GM19238 (cell line): ENCODE data around the gene PEPD.

Source experiments
- DNase-seq: peaks from one replicate; pipeline ENCODE4 v3.0.0; 2011; ENCODE audit warnings: low spot score; ENCODE audit not compliant: insufficient read length

The PEPD gene

GRCh38 chr19:33424181-33424580 is 97.4 kb downstream of the PEPD start:
- DNase-seq = no peak

- DNase-seq = no peak
These were observed 99.0 kb downstream of the PEPD start for GRCh38 chr19:33422369-33423180.

GRCh38 chr19:33421368-33421767 is 100.2 kb downstream of the PEPD start:
- no peak for DNase-seq

- DNase-seq = no peak
These were observed 100.8 kb downstream of the PEPD start for GRCh38 chr19:33420821-33421220.

- DNase-seq = no peak
These were observed 101.8 kb downstream of the PEPD start for GRCh38 chr19:33419788-33420130.

GRCh38 chr19:33418871-33419787 is 102.5 kb downstream of the PEPD start:
- no peak for DNase-seq

GRCh38 chr19:33418461-33418860 is 103.1 kb downstream of the PEPD start:
- no peak for DNase-seq

- no peak for DNase-seq
These were observed 103.8 kb downstream of the PEPD start for GRCh38 chr19:33417751-33418150.

- peak; percentile 68 for DNase-seq
These were observed 105.0 kb downstream of the PEPD start for GRCh38 chr19:33416307-33417215.

GRCh38 chr19:33414667-33415605 is 106.7 kb downstream of the PEPD start:
- DNase-seq = no peak

- no peak for DNase-seq
These were observed 107.5 kb downstream of the PEPD start for GRCh38 chr19:33413868-33414666.

GRCh38 chr19:33413426-33413725 is 108.2 kb downstream of the PEPD start:
- no peak for DNase-seq

- no peak for DNase-seq
These were observed 108.8 kb downstream of the PEPD start for GRCh38 chr19:33412601-33413425.

GRCh38 chr19:33411621-33412180 is 109.9 kb downstream of the PEPD start:
- no peak for DNase-seq

GRCh38 chr19:33410915-33411401 is 110.6 kb downstream of the PEPD start:
- no peak for DNase-seq

GRCh38 chr19:33409906-33410685 is 111.5 kb downstream of the PEPD start:
- DNase-seq = no peak
